AG10803 (cell line): ENCODE data around the gene PARD3.
"Not testable (repeated sequence)": the region's sequence is repeated elsewhere in the genome, so short reads cannot be mapped to it uniquely, and the experiment has no call there.

Experiments
- DNase-seq: peaks from one replicate; pipeline ENCODE4 v3.0.0; 2010; ENCODE audit warnings: low read depth
- H3K4me3 ChIP-seq: 2 replicates; pipeline ENCODE4 v1.5.1; 2011; ENCODE audit warnings: mild to moderate bottlenecking, low read length, control low read depth
- CTCF ChIP-seq: conservative IDR thresholded peaks from 2 replicates; pipeline ENCODE4 v1.5.1; 2011; ENCODE audit warnings: mild to moderate bottlenecking, low read length, control low read depth, inconsistent platforms

Gene PARD3

GRCh38 chr10:34650156-34650555, 164.9 kb downstream of the PARD3 start:
- H3K4me3 ChIP-seq: no peak overlapping the region
- TF ChIP-seq CTCF: no peak
- DNase-seq: no peak

GRCh38 chr10:34649385-34649784, 165.7 kb downstream of the PARD3 start:
- no peak for TF ChIP-seq CTCF
- H3K4me3 ChIP-seq: no peak overlapping the region
- no peak for DNase-seq

GRCh38 chr10:34648919-34649318, 166.2 kb downstream of the PARD3 start:
- DNase-seq: no peak
- TF ChIP-seq CTCF: no peak
- H3K4me3 ChIP-seq: no peak overlapping the region

GRCh38 chr10:34647875-34648865, 166.9 kb downstream of the PARD3 start:
- H3K4me3 ChIP-seq: no peak overlapping the region
- no peak for TF ChIP-seq CTCF
- DNase-seq: no peak

- TF ChIP-seq CTCF: no peak
- DNase-seq: no peak
- no peak overlapping the region for H3K4me3 ChIP-seq
These were observed 167.9 kb downstream of the PARD3 start for GRCh38 chr10:34647160-34647559.

- H3K4me3 ChIP-seq: no peak overlapping the region
- no peak for DNase-seq
- TF ChIP-seq CTCF: no peak
These were observed 168.8 kb downstream of the PARD3 start for GRCh38 chr10:34646331-34646730.

GRCh38 chr10:34644815-34645214, 170.3 kb downstream of the PARD3 start:
- not testable (repeated sequence) for H3K4me3 ChIP-seq, DNase-seq
